Mesodermal cell (in vitro differentiated cells): ENCODE measurements around the gene PANK4.

Source experiments
- H3K27ac ChIP-seq: 2 replicates; pipeline ENCODE4 v1.7.0; 2013; ENCODE audit warnings: mild to moderate bottlenecking, low read depth, low read length, moderate library complexity; ENCODE audit not compliant: severe bottlenecking
- H3K36me3 ChIP-seq: 2 replicates; pipeline ENCODE4 v1.7.1; 2013; ENCODE audit warnings: mild to moderate bottlenecking, low read length, moderate library complexity; ENCODE audit not compliant: control insufficient read depth, insufficient read depth
- H3K4me1 ChIP-seq: one replicate; pipeline ENCODE4 v1.7.1; 2013; ENCODE audit warnings: mild to moderate bottlenecking, low read length; ENCODE audit not compliant: insufficient read depth, control insufficient read depth, poor library complexity, severe bottlenecking
- H3K4me3 ChIP-seq: 2 replicates; pipeline ENCODE4 v1.7.0; 2013; ENCODE audit warnings: low read length, control low read depth, mild to moderate bottlenecking; ENCODE audit not compliant: insufficient read depth, poor library complexity, severe bottlenecking; ENCODE audit errors: extremely low read depth
- H3K9me3 ChIP-seq: 2 replicates; pipeline ENCODE4 v1.7.1; 2013; ENCODE audit warnings: mild to moderate bottlenecking, low read length, moderate library complexity; ENCODE audit not compliant: control insufficient read depth
- WGBS, 2 experiments: methylation state at CpG; one replicate each; pipeline ENCODE4 v1.1.5; 2013; ENCODE audit warnings: missing lambda C conversion rate in 2 of 2; ENCODE audit not compliant: insufficient coverage in 2 of 2; 5-methylcytosine and 5-hydroxymethylcytosine counted together

Gene PANK4

DNA sequence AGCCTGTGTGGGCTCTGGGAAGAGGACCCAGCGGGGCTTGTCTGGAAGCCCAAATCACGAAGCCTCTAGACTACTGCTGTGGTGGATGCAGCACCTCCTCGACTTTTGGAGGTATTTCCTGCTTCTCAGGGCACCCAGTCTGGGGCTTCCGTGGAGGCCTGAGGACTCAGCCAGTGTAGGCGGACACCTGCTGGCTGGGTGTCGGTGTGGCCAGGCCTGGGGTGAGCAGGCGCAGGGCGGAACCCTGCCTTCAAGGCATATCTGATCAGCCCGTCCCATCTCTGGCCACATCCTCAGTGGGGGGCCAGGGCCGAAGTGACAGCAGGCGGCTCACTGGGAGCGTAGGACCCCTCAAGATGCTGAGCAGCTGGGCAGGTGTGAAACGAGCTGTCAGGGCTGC lies 43.4 kb downstream of the PANK4 start:
- Histone ChIP-seq H3K27ac (no peak overlapping the region), H3K9me3 (no peaks in the 10 kb centered on the region), H3K4me3 (no peak overlapping the region), H3K36me3 (no peaks in the 10 kb centered on the region), H3K4me1 (no peaks in the 10 kb centered on the region)
- WGBS, 2 experiments = 91 to 92% methylated on average over 13 of the region's 13 CpGs

DNA sequence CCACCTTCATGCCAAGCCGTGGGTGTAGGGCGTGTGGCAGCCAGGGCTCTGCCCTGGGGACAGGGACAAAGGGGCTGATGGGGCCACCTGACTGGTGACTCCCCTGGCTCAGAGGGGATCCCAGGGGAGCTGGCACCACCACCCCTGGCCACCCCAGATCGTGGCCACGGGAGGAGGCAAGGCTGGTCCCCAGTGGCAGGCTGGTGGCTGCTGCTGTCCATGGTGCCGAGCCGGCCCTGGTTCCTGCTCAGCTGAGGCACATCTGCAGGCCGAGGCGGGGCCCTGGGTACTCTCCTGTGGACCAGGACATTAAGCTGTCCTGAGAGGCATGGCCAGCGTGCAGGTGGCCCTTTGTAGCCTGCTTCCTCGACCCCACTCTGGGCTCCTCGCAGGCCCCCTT lies 43.8 kb downstream of the PANK4 start:
- WGBS, 2 experiments = 78 to 83% methylated on average over 11 of the region's 11 CpGs
- H3K36me3 ChIP-seq = no peaks in the 10 kb centered on the region
- no peaks in the 10 kb centered on the region for H3K4me1 ChIP-seq
- H3K4me3 ChIP-seq = no peak overlapping the region
- H3K27ac ChIP-seq = no peak overlapping the region
- H3K9me3 ChIP-seq = no peaks in the 10 kb centered on the region

DNA sequence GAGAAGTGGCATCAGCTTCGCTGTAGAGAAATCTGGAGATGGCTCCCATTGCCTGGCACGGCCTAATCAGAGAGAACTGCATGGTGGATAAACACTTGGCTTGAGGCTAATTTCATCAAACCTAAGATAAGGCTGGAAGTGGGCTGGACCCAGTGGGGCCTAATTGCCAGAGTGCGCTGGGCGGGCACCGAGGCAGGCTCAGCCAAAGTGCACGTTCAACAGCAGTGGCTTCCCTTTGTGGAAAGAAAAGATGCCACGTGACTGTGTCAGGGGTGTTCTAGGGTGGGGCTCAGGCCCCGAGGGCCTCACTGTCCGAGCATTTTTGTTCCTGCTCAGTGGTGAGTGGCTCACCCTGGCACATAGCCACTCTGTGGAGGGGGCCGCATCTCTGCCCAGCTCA lies 44.5 kb downstream of the PANK4 start:
- Histone ChIP-seq H3K9me3 (no peaks in the 10 kb centered on the region), H3K4me1 (no peaks in the 10 kb centered on the region), H3K4me3 (no peak overlapping the region), H3K27ac (no peak overlapping the region), H3K36me3 (no peaks in the 10 kb centered on the region)
- WGBS, 2 experiments = 90 to 91% methylated on average over 6 to 10 of the region's 10 CpGs

DNA sequence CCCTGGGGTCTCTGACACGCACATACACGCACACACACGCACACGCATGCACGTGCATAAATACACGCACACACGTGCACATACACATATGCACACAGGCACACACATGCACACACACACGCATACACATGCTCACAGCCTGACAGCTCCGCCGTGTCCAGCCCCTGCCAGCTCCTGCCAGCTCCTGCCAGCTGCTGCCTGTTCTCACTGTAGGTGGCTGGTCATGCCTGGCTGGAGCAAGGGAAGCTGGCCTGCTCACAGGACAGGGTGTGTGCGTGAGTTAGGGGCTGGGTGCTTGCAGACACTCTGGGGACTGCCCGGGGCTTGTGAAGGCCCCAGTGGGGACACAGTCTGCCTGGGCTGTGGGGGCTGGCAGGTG lies 45.4 kb downstream of the PANK4 start:
- Histone ChIP-seq H3K27ac (no peak overlapping the region), H3K9me3 (no peaks in the 10 kb centered on the region), H3K4me1 (no peaks in the 10 kb centered on the region), H3K4me3 (no peak overlapping the region), H3K36me3 (no peaks in the 10 kb centered on the region)
- 88 to 97% methylated on average over 12 of the region's 12 CpGs for WGBS, 2 experiments

DNA sequence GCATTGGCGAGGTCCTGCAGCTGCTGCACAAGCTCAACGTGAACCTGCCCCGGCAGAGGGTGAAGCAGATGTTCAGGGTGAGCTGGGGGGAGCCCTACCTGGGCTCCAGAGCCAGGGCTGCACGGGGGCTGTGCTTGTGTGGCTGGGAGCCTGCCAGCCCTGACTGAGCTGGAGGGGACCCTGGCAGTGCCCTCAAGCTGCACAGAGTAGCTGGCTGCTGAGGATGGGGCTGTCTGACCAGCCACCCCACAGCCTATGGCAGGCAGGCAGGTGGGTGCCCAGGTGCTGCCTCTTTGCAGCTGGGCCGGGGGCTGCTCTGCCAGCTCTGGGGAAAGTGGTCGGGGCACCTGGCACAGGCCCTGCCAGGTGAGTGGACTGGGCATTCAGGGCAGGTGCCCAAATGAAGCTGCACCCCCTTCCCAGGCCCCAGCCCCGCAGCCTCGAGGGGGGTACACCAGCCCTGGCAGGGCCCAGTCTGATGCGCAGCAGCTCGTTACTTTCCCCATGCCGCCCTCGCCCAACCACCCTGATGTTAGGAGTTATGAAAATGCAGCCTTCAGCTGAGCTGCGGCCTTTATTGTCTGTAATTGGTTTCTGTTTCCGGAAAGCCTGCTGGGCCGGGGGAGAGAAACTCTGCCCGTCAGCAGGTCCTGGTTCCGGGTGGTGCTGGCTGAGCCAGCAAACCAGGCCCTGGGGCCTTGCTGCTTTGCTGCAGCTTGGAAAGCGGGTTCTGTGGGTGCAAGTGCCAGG lies 46.0 kb downstream of the PANK4 start:
- H3K27ac ChIP-seq = no peak overlapping the region
- H3K4me1 ChIP-seq = no peaks in the 10 kb centered on the region
- WGBS, 2 experiments = 89 to 90% methylated on average over 16 to 18 of the region's 18 CpGs
- no peak overlapping the region for H3K4me3 ChIP-seq
- no peaks in the 10 kb centered on the region for H3K36me3 ChIP-seq
- H3K9me3 ChIP-seq = no peaks in the 10 kb centered on the region

DNA sequence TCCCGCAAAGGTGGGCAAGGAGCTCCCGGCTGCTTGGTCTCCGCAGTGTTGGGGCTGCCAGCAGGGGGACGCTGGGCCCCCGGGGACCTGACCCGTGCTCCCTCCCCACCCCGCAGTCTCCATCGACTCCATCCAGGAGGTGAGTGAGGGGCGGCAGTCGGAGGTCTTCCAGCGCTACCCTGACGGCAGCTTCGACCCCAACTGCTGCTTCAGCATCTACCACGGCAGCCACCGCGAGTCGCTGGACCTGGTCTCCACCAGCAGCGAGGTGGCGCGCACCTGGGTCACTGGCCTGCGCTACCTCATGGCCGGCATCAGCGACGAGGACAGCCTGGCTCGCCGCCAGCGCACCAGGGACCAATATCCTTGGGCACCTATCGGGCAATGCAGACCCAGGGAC lies 46.8 kb downstream of the PANK4 start:
- WGBS, 2 experiments = 88 to 92% methylated on average over 27 to 28 of the region's 28 CpGs
- no peak overlapping the region for H3K27ac ChIP-seq
- H3K4me3 ChIP-seq = no peak overlapping the region
- no peaks in the 10 kb centered on the region for H3K9me3 ChIP-seq
- H3K36me3 ChIP-seq = no peaks in the 10 kb centered on the region
- no peaks in the 10 kb centered on the region for H3K4me1 ChIP-seq

DNA sequence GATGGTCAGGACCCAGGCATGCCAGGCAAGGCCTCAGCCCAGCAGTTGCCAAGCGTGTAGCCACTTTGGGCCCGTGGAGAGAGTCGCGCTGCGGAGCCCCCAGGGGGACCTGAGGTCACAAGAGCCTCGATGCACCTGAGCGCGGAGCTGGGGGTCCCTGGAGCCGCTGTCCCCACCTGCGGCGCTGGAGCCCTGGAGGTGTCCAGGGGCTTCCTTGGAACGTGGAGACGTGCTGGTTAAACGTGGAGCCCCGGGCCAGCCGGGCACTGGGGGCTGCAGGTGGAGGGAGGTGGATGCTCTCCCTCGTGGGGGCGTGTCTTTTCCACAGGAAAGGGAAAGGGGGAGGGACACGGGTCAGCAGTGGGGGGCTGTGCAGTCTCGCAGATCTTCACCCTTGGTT lies 47.2 kb downstream of the PANK4 start:
- no peaks in the 10 kb centered on the region for H3K9me3 ChIP-seq
- no peaks in the 10 kb centered on the region for H3K36me3 ChIP-seq
- no peak overlapping the region for H3K4me3 ChIP-seq
- WGBS, 2 experiments = 83 to 89% methylated on average over 15 to 20 of the region's 20 CpGs
- H3K27ac ChIP-seq = no peak overlapping the region
- peaks cover 3% of the 10 kb centered on the region for H3K4me1 ChIP-seq

DNA sequence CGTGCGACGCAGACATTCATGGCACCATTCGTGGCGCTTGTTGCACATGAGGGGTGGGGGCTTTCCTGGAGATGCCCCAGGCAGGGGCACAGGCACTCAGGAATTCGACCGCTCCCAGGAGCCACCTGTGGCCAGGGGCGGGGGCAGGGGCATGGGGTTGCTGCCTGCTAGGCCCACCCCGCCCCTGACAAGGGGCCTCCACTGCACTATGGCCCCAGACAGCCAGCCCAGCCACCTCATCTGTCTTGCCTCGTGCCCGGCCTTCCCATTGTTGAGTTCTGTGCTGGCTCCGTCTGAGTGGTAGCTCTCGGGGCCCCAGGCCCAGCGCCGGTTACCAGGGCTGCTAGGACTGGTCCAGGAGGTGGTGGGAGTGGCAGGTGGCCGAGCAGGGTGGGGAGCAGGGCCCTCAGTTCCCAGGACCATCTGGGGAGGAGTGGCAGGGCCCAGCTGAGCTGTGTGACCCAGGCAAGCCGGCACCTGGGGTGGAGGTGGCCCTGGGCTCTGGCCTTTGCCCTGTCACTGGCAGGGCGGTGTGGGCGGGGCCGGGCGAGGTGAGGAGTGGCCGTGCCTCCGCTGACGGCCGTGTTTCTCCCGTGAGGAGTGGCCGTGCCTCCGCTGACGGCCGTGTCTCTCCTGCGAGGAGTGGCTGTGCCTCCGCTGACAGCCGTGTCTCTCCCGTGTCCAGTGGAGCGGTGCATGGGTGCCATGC lies 48.5 kb downstream of the PANK4 start:
- Histone ChIP-seq H3K36me3 (no peaks in the 10 kb centered on the region), H3K4me3 (no peak overlapping the region), H3K9me3 (no peaks in the 10 kb centered on the region), H3K4me1 (peaks cover 10% of the 10 kb centered on the region), H3K27ac (no peak overlapping the region)
- 78 to 79% methylated on average over 34 to 35 of the region's 35 CpGs for WGBS, 2 experiments

DNA sequence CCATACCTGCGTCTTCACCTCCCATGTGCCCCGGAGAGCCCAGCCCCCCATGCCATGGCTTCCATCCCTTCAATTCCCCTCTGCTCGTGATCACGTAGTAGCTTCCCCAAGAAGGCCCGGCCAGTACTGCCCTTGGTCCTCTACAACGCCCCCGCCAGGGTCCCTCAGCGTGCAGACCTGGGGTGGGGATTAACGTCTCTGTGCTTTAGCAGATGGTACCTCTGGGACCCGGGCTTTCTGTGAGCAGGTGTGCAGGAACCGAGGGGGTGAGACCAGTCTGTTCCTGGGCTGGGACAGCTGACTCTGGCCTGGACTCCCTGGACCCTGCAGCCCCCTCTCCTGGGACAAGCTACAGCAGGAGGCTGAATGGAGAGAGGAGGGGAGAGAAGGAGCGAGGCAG lies 49.1 kb downstream of the PANK4 start:
- Histone ChIP-seq H3K9me3 (no peaks in the 10 kb centered on the region), H3K36me3 (no peaks in the 10 kb centered on the region), H3K27ac (no peak overlapping the region), H3K4me3 (no peak overlapping the region), H3K4me1 (peaks cover 10% of the 10 kb centered on the region)
- whole genome bisulfite sequencing, 2 experiments = 70 to 85% methylated on average over 9 to 11 of the region's 12 CpGs

DNA sequence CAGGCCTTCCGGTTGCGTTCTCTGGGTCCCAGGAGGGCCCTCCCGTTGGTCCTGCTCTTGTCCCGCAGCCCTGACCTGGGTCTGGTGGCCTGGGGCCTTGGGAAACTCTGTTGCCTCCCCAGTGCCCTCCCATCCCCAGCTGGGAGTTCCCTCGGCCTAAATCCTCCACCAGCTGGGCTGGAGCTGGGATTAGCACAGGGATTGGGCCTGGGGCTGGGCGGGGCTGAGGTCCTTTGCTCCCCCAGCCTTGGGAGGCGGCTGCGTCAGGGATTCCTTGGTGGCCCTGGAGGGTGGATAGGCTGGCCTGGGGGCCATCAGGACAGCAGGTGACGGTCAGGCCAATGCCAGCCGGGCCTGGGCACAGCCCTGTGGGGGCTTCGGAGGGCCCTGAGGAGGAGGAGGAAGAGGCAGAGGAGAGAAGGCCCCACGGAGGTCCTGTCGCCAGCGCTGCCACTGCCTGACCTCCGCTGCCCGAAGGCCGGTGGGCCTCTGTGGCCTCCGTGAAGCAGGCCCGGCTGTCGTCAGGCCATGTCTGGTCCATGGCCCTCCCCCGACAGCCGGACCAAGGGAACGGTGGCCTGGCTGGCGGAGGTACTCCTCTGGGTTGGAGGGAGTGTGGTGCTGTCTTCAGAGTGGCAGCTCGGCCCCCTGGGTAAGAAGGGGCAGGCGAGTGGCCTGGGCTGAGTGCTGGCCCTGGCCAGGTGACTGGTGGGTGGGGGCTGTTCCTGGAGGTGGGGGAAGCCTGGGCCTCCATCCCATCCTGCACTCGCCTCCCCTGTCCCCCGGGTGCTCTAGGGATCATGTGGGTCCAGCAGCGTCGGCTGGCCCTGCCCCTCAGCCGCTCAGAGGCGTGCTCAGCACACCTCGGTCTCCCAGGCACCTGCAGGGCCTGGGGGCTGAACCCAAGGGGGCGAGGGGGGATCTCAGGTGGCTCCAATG lies 50.1 kb downstream of the PANK4 start, which contains the start of gene PLCH2:
PLCH2 (plus strand) TSS at position 229 of the 939 bp plus-strand sequence; CDS start at position 529, 300 bp downstream.
- Histone ChIP-seq H3K9me3 (no peaks in the 10 kb centered on the region), H3K4me3 (no peak within 1 kb of the TSS), H3K36me3 (no peaks in the 10 kb centered on the region), H3K27ac (no peak within 1 kb of the TSS), H3K4me1 (peaks cover 10% of the 10 kb centered on the region)
- 87 to 88% methylated on average over 28 to 31 of the region's 34 CpGs for WGBS, 2 experiments
